Mononuclear cell (primary cell): ENCODE results near the gene CTXN2. TPM values are rescaled to one million over a fixed set of nuclear protein-coding genes. Genes with fewer than 3 reads are reported as not detected.

ENCODE experiments used
- H3K27me3 ChIP-seq: 2 replicates; pipeline ENCODE4 v1.6.0; 2011; ENCODE audit warnings: low read length, control low read depth; ENCODE audit not compliant: insufficient read depth
- H3K4me1 ChIP-seq: 2 replicates; pipeline ENCODE4 v1.5.1; 2011; ENCODE audit warnings: mild to moderate bottlenecking, low read length, control low read depth; ENCODE audit not compliant: insufficient read depth
- H3K4me3 ChIP-seq: 2 replicates; pipeline ENCODE4 v1.5.1; 2011; ENCODE audit warnings: mild to moderate bottlenecking, low read length, moderate library complexity
- H3K9me3 ChIP-seq: 2 replicates; pipeline ENCODE4 v1.5.1; 2011; ENCODE audit warnings: low read depth, mild to moderate bottlenecking, control low read depth, low read length
- total RNA-seq: library from RNA; depleted of rRNA; stranded (reverse); fragments of >200 nt; gene quantifications from one replicate; pipeline ENCODE4 v1.2.3, GENCODE V29; 2012

The CTXN2 gene
- total RNA-seq, 1 donor: not detected

DNA sequence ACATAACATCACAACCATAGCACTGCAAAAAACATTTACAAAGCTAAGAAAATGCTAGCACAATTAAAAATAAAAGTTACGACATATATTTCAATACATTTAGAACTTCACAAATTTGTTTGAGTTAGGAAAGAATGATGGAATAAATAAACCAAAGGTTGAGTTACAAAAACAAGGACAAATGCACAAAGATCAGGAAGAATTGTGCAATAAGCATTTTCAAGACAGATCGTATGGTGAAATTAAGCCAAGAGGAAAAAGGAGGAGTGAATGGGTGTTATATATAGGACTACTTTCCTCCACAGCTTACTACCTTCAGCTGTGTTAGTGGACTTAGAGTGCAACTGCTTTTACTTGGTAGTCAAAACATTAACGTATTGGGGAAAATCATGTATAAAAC lies 5.9 kb upstream of the CTXN2 start:
- Histone ChIP-seq H3K4me3 (no peak overlapping the region), H3K27me3 (peaks cover 13% of the 10 kb centered on the region), H3K9me3 (no peaks in the 10 kb centered on the region), H3K4me1 (no peaks in the 10 kb centered on the region)

DNA sequence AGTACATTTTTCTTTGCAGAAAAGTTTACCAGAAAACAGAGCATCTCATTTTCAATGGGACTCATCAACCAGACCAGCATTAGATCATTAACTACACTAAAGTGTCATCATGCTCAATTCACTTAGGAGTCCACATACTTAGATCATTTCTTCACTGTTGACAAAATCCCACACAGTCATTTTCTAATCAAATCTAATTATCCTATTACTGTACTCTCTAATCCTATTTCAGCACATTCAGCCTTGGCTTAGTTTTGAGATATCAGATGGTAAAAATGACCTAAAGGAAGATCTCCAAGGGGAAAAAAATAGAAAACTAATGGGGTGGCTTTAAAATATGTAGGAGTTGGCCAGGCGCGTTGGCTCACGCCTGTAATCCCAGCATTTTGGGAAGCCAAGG lies 5.2 kb upstream of the CTXN2 start:
- no peaks in the 10 kb centered on the region for H3K4me1 ChIP-seq
- no peak overlapping the region for H3K4me3 ChIP-seq
- peaks cover 8% of the 10 kb centered on the region for H3K27me3 ChIP-seq
- no peaks in the 10 kb centered on the region for H3K9me3 ChIP-seq

DNA sequence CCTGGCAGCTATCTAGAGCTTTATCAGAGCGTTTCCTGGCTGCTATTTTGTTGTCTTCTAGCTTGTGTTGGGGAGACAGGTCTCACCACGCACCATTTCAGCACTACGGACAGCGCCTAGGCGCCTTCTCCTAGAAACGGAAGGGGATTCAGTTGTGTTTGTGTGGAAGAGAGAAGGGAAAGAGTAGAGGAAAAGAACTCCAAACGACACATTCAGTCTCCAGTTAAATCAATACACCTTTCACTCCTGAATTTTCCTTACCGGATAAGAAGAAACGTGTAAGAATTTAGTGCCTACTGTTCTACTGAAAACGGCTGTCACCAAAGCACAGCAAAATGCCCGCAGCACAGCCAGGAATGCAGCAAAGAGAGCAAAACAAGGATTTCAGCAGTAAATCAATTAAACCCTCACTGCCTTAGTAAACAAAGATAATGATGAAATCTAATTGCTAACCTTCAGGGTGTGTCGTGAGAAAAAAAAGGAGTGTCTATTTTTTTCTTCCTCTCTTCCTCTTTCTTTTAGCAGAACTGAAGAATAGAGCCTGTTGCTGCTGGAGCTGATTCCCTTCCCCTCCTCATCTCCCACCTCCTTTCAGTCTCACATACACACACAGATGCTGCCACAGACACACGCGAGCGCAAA lies 412 bp upstream of the CTXN2 start:
- no peaks in the 10 kb centered on the region for H3K9me3 ChIP-seq
- peaks cover 10% of the 10 kb centered on the region for H3K27me3 ChIP-seq
- H3K4me1 ChIP-seq: no peaks in the 10 kb centered on the region
- H3K4me3 ChIP-seq: no peak overlapping the region

DNA sequence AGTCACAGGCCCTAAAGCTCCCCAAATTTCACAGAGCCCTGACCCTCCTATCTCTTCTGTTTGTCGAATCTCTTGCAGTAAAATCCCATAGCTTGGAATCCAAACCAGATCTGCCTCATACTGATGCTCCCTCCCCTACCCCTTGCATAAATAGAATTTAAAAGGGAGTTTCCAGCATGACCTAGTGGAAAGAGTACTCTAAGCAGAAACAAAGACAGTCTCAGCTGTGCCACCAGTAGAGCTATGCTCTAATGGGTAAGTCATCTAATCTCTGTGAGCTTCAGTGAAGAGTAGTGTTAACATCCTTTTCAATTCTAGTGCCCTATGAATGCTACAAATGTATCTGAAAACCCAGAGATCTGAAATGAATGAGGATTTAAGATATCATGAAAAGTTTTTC lies 10.6 kb downstream of the CTXN2 start:
- Histone ChIP-seq H3K4me1 (no peaks in the 10 kb centered on the region), H3K27me3 (peaks cover 9% of the 10 kb centered on the region), H3K4me3 (no peak overlapping the region), H3K9me3 (no peaks in the 10 kb centered on the region)

DNA sequence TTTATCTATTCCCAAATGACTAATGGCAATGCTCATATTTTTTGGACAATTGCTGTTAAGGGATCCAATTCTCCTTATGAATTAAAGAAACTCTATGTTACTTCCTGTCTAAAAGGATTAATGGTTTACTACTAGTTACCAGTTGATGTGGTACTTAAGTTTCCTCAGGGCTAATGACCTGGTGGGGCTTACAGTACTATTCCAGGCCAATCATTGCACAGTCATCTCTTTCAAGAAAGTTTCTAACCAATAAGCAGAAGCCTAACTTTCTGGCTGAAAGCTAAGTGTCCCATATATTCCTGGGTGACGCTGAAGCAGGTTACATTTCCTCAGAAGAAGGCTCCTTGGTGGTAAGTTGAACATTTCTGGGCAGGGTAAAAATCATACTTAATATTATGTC lies 14.5 kb downstream of the CTXN2 start, which contains the start of gene SLC12A1:
SLC12A1 (plus strand) TSS at position 322 of the 400 bp plus-strand sequence. CDS start 1,418 bp downstream, outside the sequence.
- Histone ChIP-seq H3K27me3 (no peaks in the 10 kb centered on the region), H3K4me1 (no peaks in the 10 kb centered on the region), H3K9me3 (no peaks in the 10 kb centered on the region), H3K4me3 (no peak within 1 kb of the TSS)

DNA sequence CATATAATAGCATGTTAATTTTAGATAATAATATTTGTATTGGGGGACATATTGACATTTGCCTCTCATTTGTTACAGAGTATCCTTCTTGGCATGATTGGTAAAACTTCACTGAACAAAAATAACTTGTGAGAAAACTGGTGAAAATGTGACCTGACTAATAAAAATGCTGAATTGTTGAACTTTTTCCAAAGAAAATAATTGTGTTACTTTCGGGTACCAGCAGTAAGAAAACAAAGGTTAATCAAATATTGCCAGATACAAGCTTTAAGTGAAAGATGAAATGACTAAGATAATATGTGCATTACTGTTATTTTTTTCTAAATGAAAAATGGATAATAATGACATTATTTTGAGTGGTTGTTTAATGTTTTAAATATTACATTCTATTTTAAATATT lies 29.8 kb downstream of the CTXN2 start:
- H3K4me1 ChIP-seq: no peaks in the 10 kb centered on the region
- H3K9me3 ChIP-seq: no peaks in the 10 kb centered on the region
- no peaks in the 10 kb centered on the region for H3K27me3 ChIP-seq
- no peak overlapping the region for H3K4me3 ChIP-seq

DNA sequence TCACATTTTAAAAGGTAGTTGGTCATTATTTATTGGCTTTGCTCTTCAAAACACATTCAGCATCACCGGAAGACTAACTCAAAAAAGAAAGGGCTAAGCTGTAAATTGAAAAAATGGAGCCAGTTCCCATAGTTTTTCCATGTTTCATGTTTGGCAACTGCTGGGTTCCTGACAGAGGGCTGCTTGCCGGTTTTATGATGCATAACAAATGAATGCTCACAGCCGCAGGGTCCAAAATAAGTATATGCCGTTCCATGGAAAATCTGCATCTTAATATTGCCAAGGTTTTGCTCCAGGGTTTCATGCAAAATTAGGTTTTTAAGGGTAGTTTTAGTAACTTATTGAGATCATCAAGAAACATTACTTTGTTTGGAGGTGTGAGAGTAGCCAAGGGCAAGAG lies 30.4 kb downstream of the CTXN2 start:
- Histone ChIP-seq H3K4me1 (no peaks in the 10 kb centered on the region), H3K27me3 (peaks cover 2% of the 10 kb centered on the region), H3K4me3 (no peak overlapping the region), H3K9me3 (no peaks in the 10 kb centered on the region)

DNA sequence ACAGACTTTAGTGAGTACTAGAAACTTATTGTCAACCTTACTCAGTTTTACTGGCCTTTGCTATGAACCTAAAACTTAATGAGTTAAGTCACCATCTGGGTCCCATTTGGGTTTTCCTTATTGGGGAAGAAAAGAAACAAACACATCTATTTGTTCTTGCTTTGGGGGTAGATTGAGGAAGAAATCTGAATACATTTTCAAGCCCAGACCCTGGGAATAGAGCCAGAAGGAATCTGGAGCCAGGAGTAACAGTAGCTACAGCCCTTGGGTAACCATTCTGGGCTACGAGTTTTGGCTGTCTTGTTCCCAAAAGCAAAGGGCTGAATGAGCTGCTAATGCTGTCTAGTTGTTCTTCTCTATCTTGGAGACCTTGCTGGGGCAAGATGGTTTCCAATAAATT lies 31.2 kb downstream of the CTXN2 start:
- H3K27me3 ChIP-seq: peaks cover 2% of the 10 kb centered on the region
- no peak overlapping the region for H3K4me3 ChIP-seq
- no peaks in the 10 kb centered on the region for H3K4me1 ChIP-seq
- no peaks in the 10 kb centered on the region for H3K9me3 ChIP-seq

DNA sequence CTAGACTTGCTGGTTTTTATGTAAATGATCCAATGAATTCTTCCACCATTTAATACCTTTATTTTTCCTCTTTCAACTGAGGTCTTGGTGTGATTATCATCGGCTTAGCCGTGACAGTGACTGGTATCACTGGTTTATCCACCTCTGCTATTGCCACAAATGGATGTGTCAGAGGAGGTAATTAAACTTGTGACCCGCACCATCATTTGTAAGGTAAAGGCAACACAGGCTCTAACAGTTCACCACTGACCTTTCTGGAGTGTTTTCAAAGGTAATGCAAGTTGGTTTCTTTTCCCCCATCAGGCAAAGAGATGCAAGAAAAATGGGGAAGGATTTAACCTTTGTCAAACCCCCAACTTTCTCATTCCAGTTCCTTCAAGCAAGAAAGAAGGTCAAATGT lies 34.3 kb downstream of the CTXN2 start:
- H3K4me3 ChIP-seq: no peak overlapping the region
- H3K9me3 ChIP-seq: no peaks in the 10 kb centered on the region
- H3K27me3 ChIP-seq: peaks cover 2% of the 10 kb centered on the region
- no peaks in the 10 kb centered on the region for H3K4me1 ChIP-seq

DNA sequence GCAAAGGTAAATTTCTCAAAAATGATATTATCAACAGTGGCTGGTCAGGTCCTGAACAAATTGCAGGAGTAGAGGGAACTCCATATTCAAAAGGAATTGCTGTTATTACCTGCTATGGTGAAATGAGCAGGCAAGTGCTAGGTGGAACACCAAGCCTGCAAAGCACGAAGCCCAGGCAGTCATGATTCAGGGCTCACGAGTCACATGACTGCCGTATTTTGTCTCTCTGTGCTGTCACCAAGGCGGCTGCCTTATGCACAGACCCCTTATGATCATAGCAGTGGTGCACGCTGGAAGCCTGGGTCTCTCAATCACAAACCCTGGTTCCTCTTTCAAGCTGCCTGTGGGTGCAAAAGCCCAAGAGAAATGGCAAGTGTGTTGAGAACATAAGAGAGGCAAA lies 39.0 kb downstream of the CTXN2 start:
- H3K27me3 ChIP-seq: peaks cover 2% of the 10 kb centered on the region
- no peaks in the 10 kb centered on the region for H3K4me1 ChIP-seq
- H3K9me3 ChIP-seq: no peaks in the 10 kb centered on the region
- no peak overlapping the region for H3K4me3 ChIP-seq

DNA sequence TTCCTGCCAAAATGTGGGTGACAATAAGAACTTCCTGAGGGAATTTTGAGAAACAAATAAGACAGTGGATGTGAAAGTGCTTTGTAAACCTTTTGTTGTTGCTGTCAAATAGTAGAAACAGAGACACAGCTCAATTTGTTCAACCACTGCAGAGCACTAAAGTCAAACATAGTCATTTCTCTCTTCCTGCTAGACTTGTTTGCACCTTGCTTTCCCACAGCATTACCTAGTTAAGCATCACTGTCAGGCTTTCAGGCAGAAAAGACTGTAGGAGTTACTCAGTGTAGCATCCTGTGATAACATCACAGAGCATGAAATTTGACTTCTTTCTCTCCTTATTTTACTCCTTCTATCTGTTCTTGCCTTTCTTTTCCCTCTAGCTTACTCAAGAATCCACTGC lies 41.8 kb downstream of the CTXN2 start:
- H3K4me1 ChIP-seq: no peaks in the 10 kb centered on the region
- no peaks in the 10 kb centered on the region for H3K9me3 ChIP-seq
- H3K27me3 ChIP-seq: no peaks in the 10 kb centered on the region
- H3K4me3 ChIP-seq: no peak overlapping the region

DNA sequence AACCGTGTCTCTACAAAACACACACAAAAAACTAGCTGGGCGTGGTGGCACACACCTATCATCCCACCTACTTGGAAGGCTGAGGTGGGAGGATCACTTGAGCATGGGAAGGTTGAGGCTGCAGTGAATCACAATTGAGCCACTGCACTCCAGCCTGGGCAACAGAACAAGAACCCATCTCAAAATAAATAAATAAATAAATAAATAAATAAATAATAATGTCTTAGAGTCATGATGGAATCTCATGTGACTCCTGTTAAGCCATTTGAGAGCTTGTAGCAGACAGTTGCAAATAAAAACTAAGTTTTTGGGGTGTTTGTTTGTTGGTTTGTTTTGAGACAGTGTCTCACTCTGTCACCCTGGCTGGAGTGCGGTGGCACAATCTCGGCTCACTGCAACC lies 47.9 kb downstream of the CTXN2 start:
- no peaks in the 10 kb centered on the region for H3K9me3 ChIP-seq
- H3K4me3 ChIP-seq: no peak overlapping the region
- no peaks in the 10 kb centered on the region for H3K4me1 ChIP-seq
- no peaks in the 10 kb centered on the region for H3K27me3 ChIP-seq

DNA sequence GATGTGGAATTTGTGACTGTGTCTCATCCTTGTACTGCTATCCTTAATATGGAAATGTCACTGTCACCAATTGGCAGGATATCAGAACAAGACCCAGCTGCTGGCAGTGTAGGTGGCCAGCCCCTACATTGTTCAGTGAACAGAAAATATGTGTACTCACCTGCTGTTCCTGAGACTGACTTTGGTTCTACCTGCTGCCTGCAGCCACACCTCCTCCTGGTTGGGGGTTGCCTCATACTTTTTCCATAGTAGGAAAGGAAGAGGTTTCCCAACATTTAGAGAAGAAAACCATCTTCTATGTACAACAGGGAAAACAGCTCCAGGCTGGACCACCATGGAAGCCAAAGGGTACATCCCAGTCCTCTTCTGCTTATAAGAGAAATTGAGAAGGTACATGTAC lies 50.5 kb downstream of the CTXN2 start:
- no peaks in the 10 kb centered on the region for H3K9me3 ChIP-seq

DNA sequence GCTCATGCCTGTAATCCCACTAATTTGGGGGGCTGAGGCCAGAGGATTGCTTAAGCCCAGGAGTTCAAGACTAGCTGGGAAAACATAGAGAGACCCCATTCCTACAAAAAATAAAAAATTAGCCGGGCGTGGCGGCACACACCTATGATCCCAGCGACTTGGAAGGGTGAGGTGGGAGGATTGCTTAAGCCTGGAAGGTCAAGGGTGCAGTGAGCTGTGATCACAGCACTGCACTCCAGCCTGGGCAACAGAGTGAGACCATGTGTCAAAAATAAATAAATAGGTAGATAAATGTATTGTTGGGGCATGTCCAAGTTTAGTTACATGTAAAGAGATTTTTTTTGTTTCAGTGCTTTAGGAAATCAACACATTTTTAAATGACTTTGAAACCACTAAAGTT lies 51.1 kb downstream of the CTXN2 start:
- Histone ChIP-seq H3K27me3 (no peaks in the 10 kb centered on the region), H3K4me3 (no peak overlapping the region), H3K9me3 (no peaks in the 10 kb centered on the region), H3K4me1 (no peaks in the 10 kb centered on the region)

More for the DNA sequence above, 50.5 kb downstream of the CTXN2 start:
- H3K27me3 ChIP-seq: no peaks in the 10 kb centered on the region
- H3K4me1 ChIP-seq: no peaks in the 10 kb centered on the region
- no peak overlapping the region for H3K4me3 ChIP-seq

DNA sequence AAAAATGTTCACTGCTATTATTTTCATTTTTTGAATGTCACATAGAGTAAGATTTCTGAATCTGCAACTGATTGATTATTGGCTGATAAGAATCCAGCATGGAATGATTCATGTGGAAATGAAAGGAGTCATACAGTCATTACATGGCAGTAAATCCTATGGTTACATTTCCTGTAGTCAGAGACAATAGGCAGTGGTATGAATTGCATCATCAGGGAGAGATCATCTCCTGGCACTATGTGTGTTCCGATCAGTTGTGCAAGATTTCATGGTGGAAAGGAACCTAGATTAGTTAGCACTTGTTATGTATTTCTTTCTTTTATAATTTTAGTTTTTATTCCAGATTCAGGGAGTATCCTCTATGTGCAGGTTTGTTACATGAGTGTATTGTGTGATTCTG lies 53.5 kb downstream of the CTXN2 start:
- Histone ChIP-seq H3K9me3 (no peaks in the 10 kb centered on the region), H3K4me1 (no peaks in the 10 kb centered on the region), H3K27me3 (no peaks in the 10 kb centered on the region), H3K4me3 (no peak overlapping the region)

DNA sequence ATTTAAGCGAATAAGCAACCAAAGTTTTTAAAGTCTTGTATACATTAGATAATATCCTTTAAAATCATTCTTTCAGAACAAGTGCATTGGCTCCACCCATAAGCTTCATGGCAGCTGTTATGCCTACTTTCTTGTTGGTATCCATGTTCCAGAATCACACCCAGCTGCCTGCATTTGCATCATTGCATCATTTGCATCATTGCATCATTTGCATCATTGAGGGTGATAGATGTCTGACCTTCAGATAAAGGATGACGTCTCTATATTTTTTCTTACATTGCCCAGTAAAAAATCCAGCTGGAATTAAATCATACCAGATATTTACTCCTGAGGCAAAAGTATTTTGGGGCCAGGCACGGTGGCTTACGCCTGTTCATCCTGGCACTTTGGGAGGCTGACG lies 56.9 kb downstream of the CTXN2 start:
- H3K9me3 ChIP-seq: no peaks in the 10 kb centered on the region
- no peaks in the 10 kb centered on the region for H3K4me1 ChIP-seq
- H3K4me3 ChIP-seq: no peak overlapping the region
- H3K27me3 ChIP-seq: no peaks in the 10 kb centered on the region
